22Rv1 (cell line): ENCODE results near the gene PPM1G.

Source experiments
- H3K27ac ChIP-seq: fragments of 450-650 bp; 2 replicates; pipeline ENCODE4 v1.5.1; 2017
- CTCF ChIP-seq: fragments of 450-650 bp; IDR thresholded peaks from 2 replicates; pipeline ENCODE4 v1.5.1; 2017; ENCODE audit warnings: mild to moderate bottlenecking
- ZFX ChIP-seq: fragments of 450-650 bp; IDR thresholded peaks from 2 replicates; pipeline ENCODE4 v1.6.1; 2017; ENCODE audit warnings: antibody characterized with exemption, borderline replicate concordance

Gene PPM1G

GRCh38 chr2:27416151-27416550 lies 6.8 kb upstream of the PPM1G start:
- no peak overlapping the region for H3K27ac ChIP-seq
- TF ChIP-seq CTCF: no peak
- no peak for TF ChIP-seq ZFX

- TF ChIP-seq CTCF: no peak
- TF ChIP-seq ZFX: no peak
Observed at GRCh38 chr2:27412419-27413152, 3.2 kb upstream of the PPM1G start.

GRCh38 chr2:27408601-27409320 lies 630 bp downstream of the PPM1G start:
- H3K27ac ChIP-seq: peak overlapping the region; percentile 89
- TF ChIP-seq CTCF (no peak), ZFX (no peak)

More at GRCh38 chr2:27412419-27413152, 3.2 kb upstream of the PPM1G start:
- H3K27ac ChIP-seq: no peak overlapping the region

GRCh38 chr2:27407798-27408491 lies 1.4 kb downstream of the PPM1G start:
- H3K27ac ChIP-seq: peak overlapping the region; percentile 89
- TF ChIP-seq ZFX (no peak), CTCF (peak; percentile 76)

- no peak overlapping the region for H3K27ac ChIP-seq
- TF ChIP-seq CTCF (no peak), ZFX (no peak)
Observed at GRCh38 chr2:27400348-27401135, 8.8 kb downstream of the PPM1G start.

- no peak overlapping the region for H3K27ac ChIP-seq
- TF ChIP-seq CTCF (no peak), ZFX (no peak)
Observed at GRCh38 chr2:27398962-27399361, 10.4 kb downstream of the PPM1G start.
